CD4-positive, alpha-beta T cell treated with Interferon gamma for 1 hour (primary cell): Measurements from ENCODE around the gene OR1G1.
A peak's percentile ranks its signal among the peaks of the same experiment; 100 is the strongest.
"Not testable (repeated sequence)": the region's sequence is repeated elsewhere in the genome, so short reads cannot be mapped to it uniquely, and the experiment has no call there.

ENCODE experiments used
- DNase-seq: peaks from one replicate; pipeline ENCODE4 v3.0.0-alpha.2; 2020

Gene OR1G1

DNA sequence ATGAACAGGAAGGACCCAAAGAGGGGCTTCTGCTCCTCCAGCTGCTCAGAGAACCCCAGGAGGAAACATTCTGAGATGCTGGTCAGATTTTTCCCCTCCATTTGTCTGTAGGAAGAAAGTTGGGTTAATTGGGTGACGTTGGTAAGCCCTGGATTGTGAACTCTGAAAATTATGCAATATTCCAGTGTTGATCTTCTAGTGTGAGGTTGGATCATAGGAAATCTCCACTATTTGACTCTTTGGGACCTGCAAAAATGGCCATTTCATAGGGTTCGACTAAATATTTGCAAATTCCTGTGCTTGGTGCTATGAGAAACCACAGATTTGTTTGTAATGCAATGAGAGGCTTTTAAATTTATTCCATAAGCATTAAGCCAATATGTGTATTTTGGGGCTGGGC, at the start of gene OR1G1:
OR1G1 (minus strand) TSS at position 101 of the 400 bp plus-strand sequence; CDS start at position 101, 0 bp downstream.
- no peak for DNase-seq

- DNase-seq = peak; percentile 6
Observed at GRCh38 chr17:3167574-3167973, 40.2 kb upstream of the OR1G1 start.

- no peak for DNase-seq
Observed at GRCh38 chr17:3157218-3157617, 29.9 kb upstream of the OR1G1 start.

GRCh38 chr17:3137494-3137893, 10.1 kb upstream of the OR1G1 start:
- DNase-seq = not testable (repeated sequence)

DNA sequence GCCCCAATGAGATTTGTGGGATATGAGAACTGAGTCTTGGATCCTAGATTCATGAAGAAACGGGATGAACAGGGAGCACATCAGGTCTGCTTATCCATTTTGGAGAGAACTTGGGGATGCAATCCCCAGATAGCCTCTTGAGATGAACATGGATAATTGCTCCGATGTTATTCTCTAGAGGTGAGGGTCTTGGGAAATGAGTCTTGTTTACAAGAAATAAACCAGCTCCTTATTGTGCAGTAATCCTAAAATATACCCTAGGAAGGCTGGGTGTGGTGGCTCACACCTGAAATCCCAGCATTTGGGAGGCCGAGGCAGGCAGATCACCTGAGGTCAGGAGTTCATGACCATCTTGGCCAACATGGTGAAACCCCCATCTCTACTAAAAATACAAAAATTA, 23.0 kb downstream of the OR1G1 start, which contains the start of gene OR1D2:
OR1D2 (minus strand) TSS at position 101 of the 400 bp plus-strand sequence. CDS start 11,426 bp downstream, outside the sequence.
- DNase-seq = no peak
